ENCODE results near the gene SUMO3.

The SUMO3 gene

DNA sequence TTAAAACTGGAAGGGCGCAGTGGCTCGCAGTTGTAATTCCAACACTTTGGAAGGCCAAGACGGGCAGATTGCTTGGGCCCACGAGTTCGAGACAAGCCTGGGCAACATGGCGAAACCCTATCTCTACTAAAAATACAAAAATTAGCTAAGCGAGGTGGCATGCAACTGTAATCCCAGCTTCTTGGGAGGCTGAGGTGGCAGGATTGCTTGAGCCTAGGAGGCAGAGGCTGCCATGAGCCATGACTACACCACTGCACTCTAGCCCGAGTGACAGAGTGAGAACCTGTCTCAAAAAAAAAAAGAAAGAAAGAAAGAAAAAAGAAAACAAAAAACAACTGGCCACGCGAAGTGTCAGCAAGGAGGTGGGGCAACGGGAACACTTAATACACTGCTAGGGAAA is 22.5 kb downstream of the SUMO3 start:
- no peak overlapping the region for H3K4me3 ChIP-seq (ENCODE audit: low read length)
- TF ChIP-seq EZH2 (optimal IDR thresholded peaks at IDR 0.05; ENCODE audit: low read depth, low read length), result no peak
- TF ChIP-seq, protein P1, sequence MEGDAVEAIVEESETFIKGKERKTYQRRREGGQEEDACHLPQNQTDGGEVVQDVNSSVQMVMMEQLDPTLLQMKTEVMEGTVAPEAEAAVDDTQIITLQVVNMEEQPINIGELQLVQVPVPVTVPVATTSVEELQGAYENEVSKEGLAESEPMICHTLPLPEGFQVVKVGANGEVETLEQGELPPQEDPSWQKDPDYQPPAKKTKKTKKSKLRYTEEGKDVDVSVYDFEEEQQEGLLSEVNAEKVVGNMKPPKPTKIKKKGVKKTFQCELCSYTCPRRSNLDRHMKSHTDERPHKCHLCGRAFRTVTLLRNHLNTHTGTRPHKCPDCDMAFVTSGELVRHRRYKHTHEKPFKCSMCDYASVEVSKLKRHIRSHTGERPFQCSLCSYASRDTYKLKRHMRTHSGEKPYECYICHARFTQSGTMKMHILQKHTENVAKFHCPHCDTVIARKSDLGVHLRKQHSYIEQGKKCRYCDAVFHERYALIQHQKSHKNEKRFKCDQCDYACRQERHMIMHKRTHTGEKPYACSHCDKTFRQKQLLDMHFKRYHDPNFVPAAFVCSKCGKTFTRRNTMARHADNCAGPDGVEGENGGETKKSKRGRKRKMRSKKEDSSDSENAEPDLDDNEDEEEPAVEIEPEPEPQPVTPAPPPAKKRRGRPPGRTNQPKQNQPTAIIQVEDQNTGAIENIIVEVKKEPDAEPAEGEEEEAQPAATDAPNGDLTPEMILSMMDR (IDR thresholded peaks at IDR 0.05; ENCODE audit: low read length), result no peak
- TF ChIP-seq EZH2phosphoT487 (IDR thresholded peaks at IDR 0.05; ENCODE audit: low read length), result no peak
- H3K79me2 ChIP-seq (ENCODE audit: low read length), result peaks cover 98% of the 10 kb centered on the region
- H4K20me1 ChIP-seq (ENCODE audit: insufficient read depth, low read length), result peaks cover 47% of the 10 kb centered on the region
- no peak overlapping the region for H3K27ac ChIP-seq (ENCODE audit: low read length)
- peaks cover 10% of the 10 kb centered on the region for H3K4me1 ChIP-seq (ENCODE audit: low read length)
- no peak overlapping the region for H3K4me2 ChIP-seq (ENCODE audit: low read depth, low read length)
- H3K9me3 ChIP-seq (replicated peaks; ENCODE audit: insufficient read depth, low read length), result no peaks in the 10 kb centered on the region
- no peak for DNase-seq
- 0 out of 2 replicates have a peak, but pooled peaks cover 3% of the 10 kb centered on the region for H3K36me3 ChIP-seq (replicated peaks; ENCODE audit: insufficient read depth, low read length)
- H2AFZ ChIP-seq (ENCODE audit: low read length), result no peak overlapping the region
- H3K27me3 ChIP-seq (replicated peaks; ENCODE audit: insufficient read depth, low read length), result no peaks in the 10 kb centered on the region
- H3F3A ChIP-seq (ENCODE audit: insufficient read depth, low read length), result peaks cover 8% of the 10 kb centered on the region
- H3K9me2 ChIP-seq (replicated peaks; ENCODE audit: insufficient read depth, low read length), result no peaks in the 10 kb centered on the region
- no peak overlapping the region for H3K9ac ChIP-seq (ENCODE audit: low read length)

DNA sequence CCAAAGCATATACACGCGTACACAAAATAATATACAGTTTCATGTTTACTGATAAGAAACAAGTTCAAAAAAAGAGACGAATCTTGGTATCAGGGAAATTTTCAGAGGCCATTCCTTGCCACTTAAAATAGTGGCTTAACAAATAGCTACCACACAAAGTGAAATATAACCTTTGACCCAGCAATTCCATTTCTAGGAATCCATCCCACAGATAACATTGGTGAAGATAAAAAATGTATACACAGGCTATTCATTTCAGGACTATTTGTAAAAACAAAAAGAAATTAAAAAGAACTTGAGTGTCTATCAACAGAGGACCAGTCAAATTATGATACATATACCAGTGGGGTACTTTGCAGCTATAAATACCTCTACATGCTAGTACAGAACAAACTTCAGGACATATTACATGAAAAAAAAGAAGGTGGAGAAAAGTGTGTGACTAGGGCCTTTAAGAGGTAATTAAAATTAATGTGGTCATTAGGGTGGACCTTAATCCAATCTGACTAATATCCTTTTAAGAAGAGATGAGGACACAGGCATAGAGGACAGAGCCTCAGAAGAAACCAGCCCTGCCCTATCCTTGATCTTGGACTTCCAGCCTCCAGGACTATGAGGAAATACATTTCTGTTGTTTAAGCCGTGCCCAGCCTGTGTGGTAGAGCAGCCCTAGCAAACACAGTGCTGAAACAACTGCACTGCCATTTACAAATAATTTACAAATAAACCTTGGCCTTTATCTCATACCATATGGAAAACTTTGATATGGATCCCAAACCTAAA is 24.1 kb downstream of the SUMO3 start:
- peaks cover 2% of the 10 kb centered on the region; the same call in 1 of the 2 replicates for H3K4me1 ChIP-seq (ENCODE audit: low read length)
- no peak overlapping the region for H3K9ac ChIP-seq (ENCODE audit: low read length)
- peaks cover 38% of the 10 kb centered on the region for H4K20me1 ChIP-seq (ENCODE audit: insufficient read depth, low read length)
- DNase-seq, result no peak
- H3K36me3 ChIP-seq (replicated peaks; ENCODE audit: insufficient read depth, low read length), result 0 out of 2 replicates have a peak, but pooled peaks cover 3% of the 10 kb centered on the region
- no peaks in the 10 kb centered on the region for H3K9me2 ChIP-seq (replicated peaks; ENCODE audit: insufficient read depth, low read length)
- H3K9me3 ChIP-seq (replicated peaks; ENCODE audit: insufficient read depth, low read length), result no peaks in the 10 kb centered on the region
- H3K27me3 ChIP-seq (replicated peaks; ENCODE audit: insufficient read depth, low read length), result no peaks in the 10 kb centered on the region
- H3K4me2 ChIP-seq (ENCODE audit: low read depth, low read length), result no peak overlapping the region
- peaks cover 96% of the 10 kb centered on the region for H3K79me2 ChIP-seq (ENCODE audit: low read length)
- no peak for TF ChIP-seq EZH2 (optimal IDR thresholded peaks at IDR 0.05; ENCODE audit: low read depth, low read length)
- TF ChIP-seq, protein P1 (IDR thresholded peaks at IDR 0.05; ENCODE audit: low read length), result no peak
- TF ChIP-seq EZH2phosphoT487 (IDR thresholded peaks at IDR 0.05; ENCODE audit: low read length), result no peak
- no peak overlapping the region for H3K4me3 ChIP-seq (ENCODE audit: low read length)
- H3F3A ChIP-seq (ENCODE audit: insufficient read depth, low read length), result peaks cover 8% of the 10 kb centered on the region
- no peak overlapping the region for H2AFZ ChIP-seq (ENCODE audit: low read length)
- no peak overlapping the region for H3K27ac ChIP-seq (ENCODE audit: low read length)

DNA sequence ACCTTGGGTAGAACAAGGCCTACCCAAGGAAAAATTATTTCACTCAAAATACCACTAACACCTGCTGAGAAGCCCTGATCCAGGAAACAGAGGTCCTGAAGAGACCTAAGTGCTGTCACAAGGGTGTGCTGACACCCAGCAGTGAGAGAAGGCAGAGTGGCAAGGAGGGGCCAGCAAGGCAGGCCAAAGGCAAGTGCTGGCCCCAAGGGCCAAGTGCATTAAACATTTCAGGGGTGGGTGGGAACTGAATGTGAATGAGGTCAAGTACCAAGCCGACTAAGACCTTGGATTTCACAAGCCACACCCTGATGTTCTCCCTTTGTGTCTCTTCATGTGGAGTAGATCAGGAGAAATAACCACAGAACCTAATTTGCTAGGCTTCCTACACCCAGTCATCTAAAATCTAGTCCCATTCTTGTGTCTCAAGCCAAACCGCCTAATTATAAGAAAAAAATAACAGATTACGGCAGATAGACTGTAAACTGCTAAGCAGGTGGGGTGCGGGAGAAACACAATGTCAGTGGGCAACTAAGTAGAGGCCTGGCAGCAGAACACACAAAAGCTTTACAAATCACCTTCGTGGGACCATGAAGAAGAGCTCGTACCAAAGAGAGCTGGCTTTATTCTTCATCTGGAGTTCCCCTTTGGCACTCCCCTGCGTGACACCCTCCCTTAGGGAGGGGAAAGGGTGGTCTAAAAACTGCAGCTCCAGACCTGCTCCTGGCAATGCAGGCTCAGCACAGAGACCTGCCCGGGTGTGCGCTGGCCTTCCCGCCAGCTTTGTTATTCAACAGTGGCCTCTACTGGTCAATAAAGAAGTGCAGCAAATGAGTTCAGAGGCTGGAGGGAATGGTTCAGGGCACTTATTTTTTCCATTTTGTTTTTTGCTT is 24.9 kb downstream of the SUMO3 start:
- Histone ChIP-seq H3F3A (ENCODE audit: insufficient read depth, low read length) (peaks cover 8% of the 10 kb centered on the region), H2AFZ (ENCODE audit: low read length) (no peak overlapping the region), H3K27ac (ENCODE audit: low read length) (no peak overlapping the region), H3K36me3 (replicated peaks; ENCODE audit: insufficient read depth, low read length) (0 out of 2 replicates have a peak, but pooled peaks cover 4% of the 10 kb centered on the region), H3K4me2 (ENCODE audit: low read depth, low read length) (no peak overlapping the region), H3K9ac (ENCODE audit: low read length) (no peak overlapping the region), H3K9me3 (replicated peaks; ENCODE audit: insufficient read depth, low read length) (no peaks in the 10 kb centered on the region), H3K27me3 (replicated peaks; ENCODE audit: insufficient read depth, low read length) (no peaks in the 10 kb centered on the region), H4K20me1 (ENCODE audit: insufficient read depth, low read length) (peaks cover 38% of the 10 kb centered on the region), H3K9me2 (replicated peaks; ENCODE audit: insufficient read depth, low read length) (no peaks in the 10 kb centered on the region), H3K4me3 (ENCODE audit: low read length) (no peak overlapping the region), H3K79me2 (ENCODE audit: low read length) (peaks cover 93% of the 10 kb centered on the region), H3K4me1 (ENCODE audit: low read length) (peaks cover 2% of the 10 kb centered on the region; the same call in 1 of the 2 replicates)
- DNase-seq, result peak; percentile 77
- no peak for TF ChIP-seq EZH2 (optimal IDR thresholded peaks at IDR 0.05; ENCODE audit: low read depth, low read length)
- TF ChIP-seq, protein P1 (IDR thresholded peaks at IDR 0.05; ENCODE audit: low read length), result peak; percentile 92

All from MM.1S (cell line).